ENCODE data around the gene RAB3A.

RAB3A gene

DNA sequence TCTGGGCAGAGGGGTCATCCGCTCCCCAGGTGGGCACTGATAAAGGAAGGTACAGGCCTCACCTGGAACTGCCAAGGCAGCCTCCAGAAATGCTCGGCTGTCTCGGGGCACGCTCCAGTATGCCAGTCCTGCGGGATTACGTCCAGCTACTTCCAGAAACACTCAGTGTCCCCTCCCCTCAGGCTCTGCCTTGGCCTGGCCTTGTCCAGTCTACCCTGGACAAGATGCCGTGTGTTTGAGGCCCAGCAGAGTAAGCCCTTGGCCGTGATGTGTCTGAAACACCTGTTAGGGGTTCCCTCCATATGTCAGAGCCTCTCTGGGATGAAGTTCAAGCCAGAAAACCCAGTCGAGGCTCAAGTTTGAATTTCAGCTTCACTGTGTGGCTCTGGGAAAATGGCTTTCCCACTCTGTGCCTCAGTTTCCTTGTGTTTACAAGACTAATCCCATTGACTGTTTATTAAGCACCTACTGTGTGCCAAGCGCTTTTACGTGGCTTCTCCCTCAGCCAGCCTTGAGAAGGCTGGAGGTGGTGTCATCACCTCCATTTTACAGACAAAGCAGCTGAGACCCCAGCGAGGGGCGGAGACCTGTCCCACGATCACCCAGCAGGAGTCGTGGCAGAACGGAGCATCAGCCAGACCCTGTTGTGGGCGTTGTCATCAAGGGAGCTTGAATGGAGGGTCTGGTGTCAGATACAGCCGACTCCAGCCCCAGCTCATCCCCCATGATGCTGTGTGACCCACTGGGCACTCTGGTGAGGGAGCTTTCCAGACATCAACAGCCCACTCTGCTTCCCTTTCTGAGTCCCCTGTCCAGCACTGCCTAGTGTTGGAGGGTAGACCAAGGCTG is 52.8 kb downstream of the RAB3A start:
- DNase-seq (ENCODE audit: low read depth): no peak

- no peak for DNase-seq (ENCODE audit: low read depth)
Measured at GRCh38 chr19:18149596-18149975, 54.3 kb downstream of the RAB3A start.

DNA sequence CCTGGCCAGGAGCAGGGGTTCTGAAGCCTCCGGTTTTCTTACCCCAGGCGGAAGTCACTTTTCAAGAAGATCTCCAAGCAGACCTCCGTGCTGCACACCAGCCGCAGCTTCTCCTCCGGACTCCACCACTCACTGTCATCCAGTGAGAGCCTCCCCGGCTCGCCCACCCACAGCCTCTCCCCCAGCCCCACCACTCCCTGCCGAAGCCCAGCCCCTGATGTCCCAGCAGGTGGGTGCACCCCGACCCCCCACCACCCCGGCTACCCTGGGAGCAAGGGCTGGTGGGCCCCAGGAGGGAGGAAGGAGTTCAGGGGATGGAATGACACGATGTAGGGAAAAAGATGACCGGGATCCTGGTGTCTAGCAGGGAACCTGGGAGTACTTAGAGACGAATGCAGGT is 56.4 kb downstream of the RAB3A start:
- no peak for DNase-seq (ENCODE audit: low read depth)

Measured in CMK (cell line).